IPS DF 6.9 (cell line): Measurements from ENCODE around the gene BAIAP2.

Experiments used
- DNase-seq: peaks from one replicate; pipeline ENCODE4 v3.0.0-alpha.2; 2013; ENCODE audit warnings: low read depth, low spot score
- H3K27ac ChIP-seq: one replicate; pipeline ENCODE4 v1.5.1; 2013; ENCODE audit warnings: low read length, control low read depth
- H3K27me3 ChIP-seq: 2 replicates; pipeline ENCODE4 v1.6.1; 2013; ENCODE audit warnings: mild to moderate bottlenecking, low read length; ENCODE audit not compliant: control insufficient read depth, insufficient read depth
- H3K36me3 ChIP-seq: 2 replicates; pipeline ENCODE4 v1.6.1; 2013; ENCODE audit warnings: low read length; ENCODE audit not compliant: control insufficient read depth, insufficient read depth
- H3K4me1 ChIP-seq: 2 replicates; pipeline ENCODE4 v1.6.1; 2013; ENCODE audit warnings: low read length; ENCODE audit not compliant: control insufficient read depth, insufficient read depth
- H3K4me3 ChIP-seq: 2 replicates; pipeline ENCODE4 v1.5.1; 2013; ENCODE audit warnings: mild to moderate bottlenecking, low read length
- H3K9me3 ChIP-seq: 2 replicates; pipeline ENCODE4 v1.6.1; 2013; ENCODE audit warnings: low read length, inconsistent platforms; ENCODE audit not compliant: control insufficient read depth, insufficient read depth
- WGBS: extraction: QIAGEN DNeasy Blood & Tissue Kit; methylation state at CpG from one replicate; pipeline ENCODE4 v1.1.7; 2013; ENCODE audit warnings: mixed read lengths, missing lambda C conversion rate; ENCODE audit not compliant: insufficient read length, insufficient coverage; 5-methylcytosine and 5-hydroxymethylcytosine counted together

The BAIAP2 gene

GRCh38 chr17:81046132-81046769, 11.3 kb downstream of the BAIAP2 start:
- no peak overlapping the region for H3K4me3 ChIP-seq
- DNase-seq: no peak
- H3K9me3 ChIP-seq: no peaks in the 10 kb centered on the region
- no peaks in the 10 kb centered on the region for H3K27me3 ChIP-seq
- peaks cover 1% of the 10 kb centered on the region; the same call in 1 of the 2 replicates for H3K4me1 ChIP-seq
- WGBS: no CpG with 5 or more reads among the region's 17 CpGs
- H3K27ac ChIP-seq: no peak overlapping the region
- H3K36me3 ChIP-seq: no peaks in the 10 kb centered on the region; the same call in 1 of the 2 replicates

DNA sequence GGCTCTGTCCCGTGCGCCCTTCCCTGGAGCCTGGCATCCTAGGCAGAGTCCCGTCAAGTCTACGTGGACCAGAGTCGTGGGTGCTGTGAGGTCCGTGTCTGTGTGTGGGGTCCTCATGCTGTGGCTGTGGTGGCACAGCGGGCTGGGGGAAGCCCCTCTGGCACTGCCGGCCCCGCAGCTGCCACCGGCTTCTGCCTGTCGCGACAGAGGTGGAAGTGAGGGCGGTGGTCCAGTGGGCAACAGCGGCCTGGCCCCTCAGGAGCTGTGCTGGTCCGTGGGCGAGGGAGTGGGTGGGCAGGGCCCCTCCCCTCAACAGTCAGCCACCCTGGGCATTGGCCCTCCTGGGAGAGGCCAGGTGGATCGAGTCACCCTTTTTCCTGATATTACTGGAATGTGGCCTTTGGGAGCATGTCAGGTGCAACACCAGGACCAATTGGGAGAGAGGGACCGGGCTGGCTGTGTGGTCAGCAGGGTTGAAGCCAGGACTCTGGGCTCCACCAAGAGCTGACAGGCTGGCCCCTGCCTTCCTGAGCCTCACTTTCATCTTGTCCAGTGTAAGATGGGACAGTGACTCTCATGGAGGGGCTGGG, 11.9 kb downstream of the BAIAP2 start:
- H3K27ac ChIP-seq: no peak overlapping the region
- no peak overlapping the region for H3K4me3 ChIP-seq
- H3K9me3 ChIP-seq: no peaks in the 10 kb centered on the region
- no peaks in the 10 kb centered on the region for H3K27me3 ChIP-seq
- DNase-seq: no peak
- WGBS: no CpG with 5 or more reads among the region's 18 CpGs
- peaks cover 1% of the 10 kb centered on the region; the same call in 1 of the 2 replicates for H3K4me1 ChIP-seq
- H3K36me3 ChIP-seq: no peaks in the 10 kb centered on the region; the same call in 1 of the 2 replicates

- no peaks in the 10 kb centered on the region for H3K27me3 ChIP-seq
- no peaks in the 10 kb centered on the region; the same call in 1 of the 2 replicates for H3K36me3 ChIP-seq
- H3K4me3 ChIP-seq: no peak overlapping the region
- peaks cover 1% of the 10 kb centered on the region; the same call in 1 of the 2 replicates for H3K4me1 ChIP-seq
- H3K27ac ChIP-seq: no peak overlapping the region
- no peaks in the 10 kb centered on the region for H3K9me3 ChIP-seq
- WGBS: no CpG with 5 or more reads among the region's 28 CpGs
- DNase-seq: no peak
Measured at GRCh38 chr17:81048827-81049371, 13.9 kb downstream of the BAIAP2 start.

- Histone ChIP-seq H3K9me3 (no peaks in the 10 kb centered on the region), H3K27me3 (no peaks in the 10 kb centered on the region), H3K4me1 (no peaks in the 10 kb centered on the region; the same call in 1 of the 2 replicates), H3K4me3 (no peak overlapping the region), H3K27ac (no peak overlapping the region), H3K36me3 (no peaks in the 10 kb centered on the region; the same call in 1 of the 2 replicates)
- no CpG with 5 or more reads among the region's 17 CpGs for WGBS
- DNase-seq: no peak
Measured at GRCh38 chr17:81049372-81049911, 14.5 kb downstream of the BAIAP2 start.

DNA sequence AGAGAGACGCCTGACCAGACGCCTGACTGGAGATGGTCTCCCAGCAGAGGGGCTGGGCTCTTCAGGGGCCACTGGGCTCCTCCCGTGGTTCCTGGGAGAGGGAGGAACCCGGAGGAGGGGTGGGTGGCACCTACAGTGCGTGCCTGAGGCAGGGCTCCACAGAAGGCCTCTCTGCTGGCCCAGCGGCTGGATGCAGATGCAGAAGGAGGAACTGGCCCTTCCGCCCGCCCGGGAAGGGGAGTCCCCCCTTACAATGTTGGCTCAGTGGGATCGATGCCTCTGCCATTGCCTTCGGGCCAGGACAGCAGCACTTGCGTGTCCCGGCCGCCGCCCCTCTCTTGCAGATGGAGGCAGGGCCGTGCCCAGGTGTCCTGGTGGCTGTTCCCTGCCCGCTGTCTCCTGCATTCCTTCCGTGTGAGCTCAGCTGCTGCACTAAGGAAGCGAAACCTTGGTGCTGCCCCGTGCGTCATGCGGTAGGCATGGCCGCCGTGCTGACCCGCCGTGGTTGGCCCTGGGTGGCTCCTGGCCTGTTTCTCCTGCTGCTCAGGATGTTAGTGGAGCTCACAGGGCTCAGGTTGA, 15.1 kb downstream of the BAIAP2 start:
- no peak overlapping the region for H3K27ac ChIP-seq
- WGBS: no CpG with 5 or more reads among the region's 26 CpGs
- H3K27me3 ChIP-seq: no peaks in the 10 kb centered on the region
- no peak overlapping the region for H3K4me3 ChIP-seq
- H3K9me3 ChIP-seq: no peaks in the 10 kb centered on the region
- no peak for DNase-seq
- H3K4me1 ChIP-seq: no peaks in the 10 kb centered on the region; the same call in 1 of the 2 replicates
- H3K36me3 ChIP-seq: no peaks in the 10 kb centered on the region

DNA sequence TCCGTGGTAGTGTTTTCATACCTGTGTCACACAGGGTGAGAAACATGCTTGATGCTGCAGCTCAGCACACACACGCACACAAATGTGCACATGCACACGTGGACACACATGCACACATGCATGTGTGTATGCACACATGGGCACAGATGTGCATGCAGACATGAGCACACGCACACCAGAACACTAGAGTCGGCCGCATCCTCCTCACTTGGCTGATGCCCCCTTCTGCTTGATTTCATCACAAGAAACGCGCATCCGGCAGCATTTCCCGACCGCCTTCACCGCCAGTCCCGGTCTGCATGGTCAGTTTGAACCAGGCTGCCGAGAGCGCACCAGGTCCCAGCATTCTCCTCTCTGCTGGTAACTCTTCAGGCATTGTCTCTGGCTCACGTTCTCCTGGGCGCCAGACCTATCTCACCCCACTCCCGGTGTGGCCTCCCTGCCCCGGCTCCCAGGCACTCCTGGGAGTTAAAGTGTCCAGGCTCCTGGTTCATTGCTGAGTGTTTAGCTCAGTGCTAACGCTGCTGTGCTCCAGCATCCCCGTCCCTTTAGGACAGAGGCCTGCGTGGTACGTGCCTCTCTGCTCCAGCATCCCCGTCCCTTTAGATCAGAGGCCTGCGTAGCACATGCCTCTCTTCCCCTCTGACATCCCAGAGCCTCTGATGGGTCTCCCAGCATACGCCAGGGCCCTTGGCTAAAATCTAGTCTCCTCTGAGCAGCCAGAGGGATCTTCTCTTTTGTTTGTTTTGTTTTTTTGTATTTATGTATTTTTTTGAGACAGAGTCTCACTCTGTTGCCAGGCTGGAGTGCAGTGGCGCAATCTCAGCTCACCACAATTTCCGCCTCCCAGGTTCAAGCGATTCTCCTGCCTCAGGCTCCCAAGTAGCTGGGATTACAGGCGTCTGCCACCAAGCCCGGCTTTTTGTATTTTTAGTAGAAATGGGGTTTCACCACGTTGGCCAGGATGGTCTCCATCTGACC, 16.0 kb downstream of the BAIAP2 start:
- Histone ChIP-seq H3K9me3 (no peaks in the 10 kb centered on the region), H3K4me1 (no peaks in the 10 kb centered on the region; the same call in 1 of the 2 replicates), H3K4me3 (no peak overlapping the region), H3K36me3 (no peaks in the 10 kb centered on the region), H3K27me3 (no peaks in the 10 kb centered on the region), H3K27ac (no peak overlapping the region)
- DNase-seq: no peak
- no CpG with 5 or more reads among the region's 32 CpGs for WGBS

GRCh38 chr17:81052199-81052997, 17.4 kb downstream of the BAIAP2 start:
- no peak overlapping the region for H3K27ac ChIP-seq
- WGBS: no CpG with 5 or more reads among the region's 31 CpGs
- no peaks in the 10 kb centered on the region for H3K9me3 ChIP-seq
- H3K4me1 ChIP-seq: no peaks in the 10 kb centered on the region; the same call in 1 of the 2 replicates
- no peaks in the 10 kb centered on the region for H3K36me3 ChIP-seq
- H3K27me3 ChIP-seq: no peaks in the 10 kb centered on the region
- DNase-seq: no peak
- H3K4me3 ChIP-seq: no peak overlapping the region

DNA sequence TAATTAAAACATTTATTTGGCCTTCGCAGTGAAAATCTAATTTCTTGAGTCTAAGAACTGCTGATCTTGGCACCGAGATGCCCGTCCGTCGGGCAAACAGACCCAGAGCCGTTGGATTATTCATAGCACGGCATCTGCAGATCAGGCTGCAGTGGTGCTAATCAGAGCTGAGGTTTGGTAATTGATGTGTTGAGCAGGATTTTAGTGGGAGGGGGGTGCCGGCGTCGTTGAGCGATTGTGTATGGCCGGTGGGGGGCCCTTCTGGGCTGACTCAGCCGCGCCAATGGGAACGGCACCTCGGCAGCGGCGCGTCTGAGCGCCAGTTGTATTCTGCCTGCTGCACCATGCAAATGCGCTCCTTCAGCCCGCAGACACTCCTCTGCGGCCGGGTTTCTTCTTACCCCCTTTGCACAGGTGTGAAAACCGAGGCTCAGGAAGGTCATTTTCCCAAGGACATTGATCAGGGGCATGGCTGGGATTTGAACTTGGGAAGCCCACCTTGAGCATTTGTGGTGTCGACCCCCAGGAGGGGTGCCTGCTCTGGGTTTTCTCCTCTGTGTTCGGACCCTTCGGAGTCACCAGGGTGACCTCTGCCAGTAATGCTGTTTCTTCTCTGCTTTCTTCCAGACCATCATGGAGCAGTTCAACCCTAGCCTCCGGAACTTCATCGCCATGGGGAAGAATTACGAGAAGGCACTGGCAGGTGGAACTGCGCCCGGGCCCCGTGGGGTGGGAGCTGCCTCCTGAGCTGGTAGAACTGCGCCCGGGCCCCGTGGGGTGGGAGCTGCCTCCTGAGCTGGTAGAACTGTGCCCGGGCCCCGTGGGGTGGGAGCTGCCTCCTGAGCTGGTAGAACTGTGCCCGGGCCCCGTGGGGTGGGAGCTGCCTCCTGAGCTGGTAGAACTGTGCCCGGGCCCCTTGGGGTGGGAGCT, 18.4 kb downstream of the BAIAP2 start:
- H3K27me3 ChIP-seq: no peaks in the 10 kb centered on the region
- no peak overlapping the region for H3K27ac ChIP-seq
- H3K4me3 ChIP-seq: no peak overlapping the region
- H3K4me1 ChIP-seq: no peaks in the 10 kb centered on the region; the same call in 1 of the 2 replicates
- WGBS: no CpG with 5 or more reads among the region's 42 CpGs
- DNase-seq: no peak
- H3K36me3 ChIP-seq: no peaks in the 10 kb centered on the region
- H3K9me3 ChIP-seq: no peaks in the 10 kb centered on the region
